ENCODE results near the gene IL18R1. TPM values are rescaled to one million over a fixed set of nuclear protein-coding genes. Genes with fewer than 3 reads are reported as not detected.

The IL18R1 gene
- total RNA-seq, 4 donors from 2014 or later = 1.3 to 10.4 (median 4.6) TPM

DNA sequence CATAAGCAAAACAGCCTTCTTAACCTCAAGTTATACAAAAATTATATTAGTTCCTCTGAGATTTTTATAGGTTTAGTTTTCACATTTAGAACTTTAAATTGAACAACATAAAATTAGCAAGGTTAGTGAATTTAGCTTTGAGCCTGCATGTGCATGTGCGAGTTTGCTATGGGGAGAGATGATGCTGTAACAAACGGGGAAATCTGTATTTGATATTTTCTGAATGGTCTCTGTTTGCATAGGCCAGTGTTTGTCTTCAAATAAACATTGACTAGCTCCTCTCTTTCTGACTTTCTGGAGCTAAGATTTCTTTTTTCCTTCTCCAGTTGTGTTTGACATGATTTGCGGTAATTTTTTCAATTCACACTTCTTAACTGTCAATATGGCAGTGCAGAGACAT is 36.5 kb downstream of the IL18R1 start:
- H3K4me1 ChIP-seq = no peaks in the 10 kb centered on the region
- no peak overlapping the region for H3K4me3 ChIP-seq
- no peak for TF ChIP-seq POLR2A (IDR thresholded peaks at IDR 0.05)
- TF ChIP-seq, protein P1, sequence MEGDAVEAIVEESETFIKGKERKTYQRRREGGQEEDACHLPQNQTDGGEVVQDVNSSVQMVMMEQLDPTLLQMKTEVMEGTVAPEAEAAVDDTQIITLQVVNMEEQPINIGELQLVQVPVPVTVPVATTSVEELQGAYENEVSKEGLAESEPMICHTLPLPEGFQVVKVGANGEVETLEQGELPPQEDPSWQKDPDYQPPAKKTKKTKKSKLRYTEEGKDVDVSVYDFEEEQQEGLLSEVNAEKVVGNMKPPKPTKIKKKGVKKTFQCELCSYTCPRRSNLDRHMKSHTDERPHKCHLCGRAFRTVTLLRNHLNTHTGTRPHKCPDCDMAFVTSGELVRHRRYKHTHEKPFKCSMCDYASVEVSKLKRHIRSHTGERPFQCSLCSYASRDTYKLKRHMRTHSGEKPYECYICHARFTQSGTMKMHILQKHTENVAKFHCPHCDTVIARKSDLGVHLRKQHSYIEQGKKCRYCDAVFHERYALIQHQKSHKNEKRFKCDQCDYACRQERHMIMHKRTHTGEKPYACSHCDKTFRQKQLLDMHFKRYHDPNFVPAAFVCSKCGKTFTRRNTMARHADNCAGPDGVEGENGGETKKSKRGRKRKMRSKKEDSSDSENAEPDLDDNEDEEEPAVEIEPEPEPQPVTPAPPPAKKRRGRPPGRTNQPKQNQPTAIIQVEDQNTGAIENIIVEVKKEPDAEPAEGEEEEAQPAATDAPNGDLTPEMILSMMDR (IDR thresholded peaks at IDR 0.05) = no peak
- H3K9me3 ChIP-seq = no peaks in the 10 kb centered on the region
- DNase-seq = no peak
- intact Hi-C loops (cut with DNase I; ENCODE audit: low total_unique reads) = no loop called here
- H3K36me3 ChIP-seq = no peaks in the 10 kb centered on the region
- H3K27me3 ChIP-seq = no peaks in the 10 kb centered on the region
- H3K27ac ChIP-seq = no peak overlapping the region

DNA sequence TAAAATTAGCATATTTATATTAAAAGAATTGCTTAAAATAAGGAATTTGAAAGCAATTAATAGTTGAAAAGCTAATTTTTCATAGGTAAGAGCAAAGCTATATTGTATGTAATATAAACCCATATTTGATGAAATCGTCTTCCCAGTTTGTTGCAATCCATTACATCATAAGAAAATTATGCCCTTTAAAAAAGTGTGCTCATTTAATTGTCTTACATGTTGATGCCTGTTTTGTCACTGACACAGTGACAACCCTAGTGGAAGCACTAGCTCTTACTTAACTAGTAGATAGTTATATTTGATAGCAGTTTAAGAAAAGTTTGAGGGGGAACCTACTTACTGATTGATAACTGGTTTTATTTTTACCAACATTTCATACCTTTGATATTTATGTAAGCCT is 37.3 kb downstream of the IL18R1 start:
- no peak for DNase-seq
- no peaks in the 10 kb centered on the region for H3K27me3 ChIP-seq
- H3K4me1 ChIP-seq = no peaks in the 10 kb centered on the region
- intact Hi-C loops (cut with DNase I; ENCODE audit: low total_unique reads) = no loop called here
- H3K27ac ChIP-seq = no peak overlapping the region
- no peak for TF ChIP-seq POLR2A (IDR thresholded peaks at IDR 0.05)
- TF ChIP-seq, protein P1 (IDR thresholded peaks at IDR 0.05) = no peak
- no peaks in the 10 kb centered on the region for H3K36me3 ChIP-seq
- no peaks in the 10 kb centered on the region for H3K9me3 ChIP-seq
- H3K4me3 ChIP-seq = no peak overlapping the region

DNA sequence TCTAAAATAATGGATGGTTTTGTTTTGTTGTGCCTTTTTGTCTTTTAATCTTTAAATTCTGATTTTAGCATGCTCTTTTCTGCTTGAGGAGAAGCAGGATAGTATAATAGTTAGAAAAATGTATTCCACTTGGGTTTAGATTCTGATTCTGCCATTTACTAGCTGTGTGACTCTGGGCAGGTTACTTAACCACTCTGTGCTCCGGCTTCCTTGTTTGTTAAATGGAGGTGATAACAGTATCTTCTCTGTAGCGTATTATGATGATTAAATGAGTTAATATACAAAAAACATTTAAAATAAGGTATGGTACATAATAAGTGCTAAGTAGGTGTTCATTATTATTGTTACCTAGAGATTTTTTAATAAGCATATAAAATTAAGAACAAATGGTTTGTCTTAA is 40.4 kb downstream of the IL18R1 start:
- no peak for TF ChIP-seq POLR2A (IDR thresholded peaks at IDR 0.05)
- TF ChIP-seq, protein P1 (IDR thresholded peaks at IDR 0.05) = no peak

DNA sequence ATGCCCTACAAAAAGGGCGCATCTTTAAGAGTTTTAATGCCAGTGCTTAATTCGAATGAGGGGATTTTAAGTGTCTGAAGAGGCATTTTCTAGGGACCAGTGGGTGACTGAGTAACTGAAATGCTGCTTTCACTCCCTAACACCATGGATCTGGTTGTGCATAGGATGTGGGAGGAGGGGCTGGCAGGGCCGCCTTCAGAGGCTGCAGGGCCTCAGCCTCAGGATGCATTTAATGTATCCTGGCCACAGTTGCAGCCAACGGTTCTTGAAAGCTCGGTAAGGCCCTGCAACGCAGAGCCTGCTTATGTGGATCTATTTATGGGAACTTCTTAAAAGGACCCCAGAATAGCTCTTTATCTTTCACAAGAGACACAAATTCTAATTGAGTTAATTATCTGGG is 41.6 kb downstream of the IL18R1 start:
- Histone ChIP-seq H3K4me3 (no peak overlapping the region), H3K27ac (no peak overlapping the region), H3K27me3 (no peaks in the 10 kb centered on the region), H3K4me1 (no peaks in the 10 kb centered on the region), H3K9me3 (no peaks in the 10 kb centered on the region), H3K36me3 (no peaks in the 10 kb centered on the region)
- DNase-seq = no peak
- TF ChIP-seq, protein P1 (IDR thresholded peaks at IDR 0.05) = no peak
- no peak for TF ChIP-seq POLR2A (IDR thresholded peaks at IDR 0.05)
- intact Hi-C loops (cut with DNase I; ENCODE audit: low total_unique reads) = no loop called here

More for the DNA sequence above, 40.4 kb downstream of the IL18R1 start:
- Histone ChIP-seq H3K4me1 (no peaks in the 10 kb centered on the region), H3K4me3 (no peak overlapping the region), H3K27me3 (no peaks in the 10 kb centered on the region), H3K9me3 (no peaks in the 10 kb centered on the region), H3K27ac (no peak overlapping the region), H3K36me3 (no peaks in the 10 kb centered on the region)
- DNase-seq = no peak
- intact Hi-C loops (cut with DNase I; ENCODE audit: low total_unique reads) = no loop called here

DNA sequence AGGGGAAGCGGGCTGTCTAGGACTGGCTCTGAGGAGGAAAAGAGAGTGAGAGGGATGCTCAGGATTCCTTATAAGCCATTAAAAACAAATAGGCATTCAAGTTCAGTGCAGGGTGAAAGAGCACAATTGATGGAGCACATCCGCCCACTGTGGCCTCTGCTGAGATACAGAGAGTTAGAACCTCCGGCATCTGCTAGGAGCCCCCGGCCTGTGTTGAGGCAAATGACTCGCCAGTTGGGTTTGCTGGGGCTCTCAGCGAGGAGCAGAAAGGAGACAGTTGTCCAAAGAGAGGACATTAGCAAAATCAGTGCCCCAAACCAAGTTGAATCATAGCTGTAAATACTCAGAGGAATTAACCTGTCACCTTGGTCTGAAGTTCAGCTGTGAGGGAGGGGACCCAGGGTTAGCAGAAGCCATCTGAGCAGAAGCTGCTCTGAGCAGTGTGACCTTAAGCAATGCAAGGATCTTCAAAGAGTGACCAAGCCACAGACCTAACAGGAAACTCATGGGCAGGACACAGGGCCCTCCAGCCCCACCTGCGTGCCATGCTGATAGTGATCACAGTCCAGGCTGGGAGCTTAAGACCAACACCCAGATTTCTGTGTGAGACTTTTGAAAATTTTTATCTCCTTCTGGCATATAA is 44.0 kb downstream of the IL18R1 start:
- no peak for DNase-seq
- Histone ChIP-seq H3K27ac (no peak overlapping the region), H3K4me1 (no peaks in the 10 kb centered on the region), H3K36me3 (no peaks in the 10 kb centered on the region), H3K27me3 (no peaks in the 10 kb centered on the region), H3K4me3 (no peak overlapping the region), H3K9me3 (no peaks in the 10 kb centered on the region)
- TF ChIP-seq, protein P1 (IDR thresholded peaks at IDR 0.05) = no peak
- TF ChIP-seq POLR2A (IDR thresholded peaks at IDR 0.05) = no peak
- intact Hi-C loops (cut with DNase I; ENCODE audit: low total_unique reads) = no loop called here
